ACC112 (cell line): ENCODE data around the gene PAXX.

Source experiments
- H2AFZ ChIP-seq: fragments of 200-600 bp; sonication (generic); one replicate; pipeline ENCODE4 v1.6.0; 2017; ENCODE audit warnings: antibody characterized with exemption, low read length; ENCODE audit not compliant: unreplicated experiment
- H3K27ac ChIP-seq: fragments of 200-600 bp; sonication (generic); 2 replicates; pipeline ENCODE4 v1.5.1; 2014; ENCODE audit warnings: low read depth, mild to moderate bottlenecking, antibody characterized with exemption, low read length, moderate library complexity
- H3K27me3 ChIP-seq: fragments of 200-600 bp; sonication (generic); 2 replicates; pipeline ENCODE4 v1.6.1; 2014; ENCODE audit warnings: mild to moderate bottlenecking, antibody characterized with exemption, low read length, moderate library complexity, mixed read lengths; ENCODE audit not compliant: insufficient read depth
- H3K36me3 ChIP-seq: fragments of 200-600 bp; sonication (generic); 2 replicates; pipeline ENCODE4 v1.6.1; 2016; ENCODE audit warnings: mild to moderate bottlenecking, antibody characterized with exemption, low read length, moderate library complexity, mixed read lengths; ENCODE audit not compliant: insufficient read depth
- H3K4me1 ChIP-seq: fragments of 200-600 bp; sonication (generic); one replicate; pipeline ENCODE4 v1.6.1; 2016; ENCODE audit warnings: low read length, mixed read lengths; ENCODE audit not compliant: insufficient read depth, unreplicated experiment, control insufficient read depth
- H3K4me3 ChIP-seq: fragments of 200-600 bp; sonication (generic); 2 replicates; pipeline ENCODE4 v1.5.1; 2014; ENCODE audit warnings: mild to moderate bottlenecking, low read depth, low read length
- H3K79me2 ChIP-seq: fragments of 200-600 bp; sonication (generic); one replicate; pipeline ENCODE4 v1.6.0; 2016; ENCODE audit warnings: low read length; ENCODE audit not compliant: control insufficient read depth, unreplicated experiment, insufficient read depth

PAXX gene

DNA sequence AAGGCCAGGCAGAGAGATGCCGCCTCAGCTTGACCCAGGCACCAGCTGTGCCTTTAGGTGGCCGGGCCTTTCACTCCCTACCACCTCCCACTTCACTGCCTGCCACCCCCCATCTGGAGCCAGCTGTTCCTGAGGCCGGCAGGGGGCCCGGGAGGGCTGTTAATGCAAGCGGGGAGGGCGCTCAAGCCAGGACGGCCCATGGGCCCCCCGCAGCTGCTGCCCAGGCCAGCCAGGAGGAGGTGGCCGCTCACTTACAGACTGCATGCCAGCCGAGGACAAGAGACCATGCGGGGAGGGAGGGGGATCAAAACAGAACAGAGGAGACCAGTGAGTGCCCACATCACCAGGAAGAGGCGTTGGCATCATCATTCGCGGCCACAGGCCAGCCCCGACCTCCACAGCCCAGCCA, 31.4 kb downstream of the PAXX start:
- Histone ChIP-seq H3K4me1 (peaks cover 8% of the 10 kb centered on the region), H3K27ac (no peak overlapping the region), H3K4me3 (no peak overlapping the region), H3K36me3 (no peaks in the 10 kb centered on the region; the same call in 1 of the 2 replicates), H3K27me3 (no peaks in the 10 kb centered on the region), H2AFZ (no peak overlapping the region), H3K79me2 (no peaks in the 10 kb centered on the region)

DNA sequence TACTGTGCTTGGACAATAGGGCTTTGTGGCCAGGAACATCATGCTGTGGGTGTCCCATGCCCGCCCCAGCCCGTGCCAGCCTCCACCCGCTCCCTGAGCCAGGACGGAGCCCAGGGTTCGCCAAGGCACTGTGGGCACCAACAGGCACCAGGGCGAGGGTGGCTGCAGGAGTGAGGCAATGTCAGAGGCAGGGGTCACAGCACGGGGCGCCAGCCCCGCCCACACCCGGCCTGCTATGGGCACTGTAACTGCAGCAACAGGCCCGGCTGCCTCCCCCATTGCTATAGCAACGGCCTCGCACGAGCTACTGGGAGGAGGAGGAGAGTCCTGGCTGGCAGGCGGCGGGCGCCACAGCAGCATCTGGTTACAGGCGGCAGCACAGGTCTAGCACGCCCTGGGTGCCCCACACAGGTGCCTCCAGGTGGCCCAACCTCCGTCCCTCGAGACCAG, 33.3 kb downstream of the PAXX start:
- Histone ChIP-seq H3K27ac (no peak overlapping the region), H2AFZ (no peak overlapping the region), H3K36me3 (no peaks in the 10 kb centered on the region; the same call in 1 of the 2 replicates), H3K79me2 (no peaks in the 10 kb centered on the region), H3K4me3 (no peak overlapping the region), H3K27me3 (no peaks in the 10 kb centered on the region), H3K4me1 (peaks cover 8% of the 10 kb centered on the region)

DNA sequence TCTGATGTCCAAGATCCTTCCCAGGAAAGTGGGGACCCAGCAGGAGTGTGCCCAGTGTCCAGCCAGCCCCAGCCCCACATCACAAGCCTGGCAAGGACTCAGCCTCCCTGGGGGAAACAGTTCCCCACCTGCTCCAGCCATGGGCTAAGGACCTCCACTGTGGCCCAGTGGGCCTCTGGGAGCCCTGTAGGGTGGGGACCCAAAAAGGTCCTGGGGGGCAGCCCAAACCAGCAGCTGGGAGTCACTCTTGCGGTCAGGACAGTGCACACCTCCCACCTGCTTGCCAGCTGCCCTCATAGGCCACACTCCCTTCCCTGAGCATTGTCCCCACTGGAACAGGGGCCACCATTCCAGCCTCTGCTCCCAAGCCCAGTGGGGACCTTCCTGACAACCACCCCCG, 34.2 kb downstream of the PAXX start:
- H3K27me3 ChIP-seq = no peaks in the 10 kb centered on the region
- H3K4me3 ChIP-seq = no peak overlapping the region
- no peaks in the 10 kb centered on the region; the same call in 1 of the 2 replicates for H3K36me3 ChIP-seq
- no peaks in the 10 kb centered on the region for H3K79me2 ChIP-seq
- no peak overlapping the region for H2AFZ ChIP-seq
- H3K27ac ChIP-seq = no peak overlapping the region
- peaks cover 8% of the 10 kb centered on the region for H3K4me1 ChIP-seq

DNA sequence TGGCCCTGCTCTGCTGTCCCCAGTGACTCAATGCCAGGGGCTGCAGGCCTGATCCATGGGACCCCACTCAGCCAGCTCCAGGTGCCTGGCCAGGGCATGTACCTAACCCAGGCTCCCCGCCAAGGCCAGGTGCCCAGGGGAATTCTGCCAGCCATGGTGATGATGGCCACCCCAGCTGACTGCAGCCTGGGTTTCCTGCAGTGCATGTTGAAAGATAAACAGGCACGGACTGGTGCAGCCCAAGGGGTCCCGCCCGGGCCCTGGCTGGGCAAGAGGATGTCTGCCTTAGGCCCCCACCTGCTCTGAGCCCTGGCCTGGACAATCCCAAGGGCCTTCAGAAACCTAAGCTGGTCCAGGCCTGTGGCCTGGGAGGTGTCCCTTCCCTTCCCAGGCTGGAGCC, 34.6 kb downstream of the PAXX start:
- peak overlapping the region; percentile 77 for H3K4me3 ChIP-seq
- peaks cover 8% of the 10 kb centered on the region for H3K4me1 ChIP-seq
- no peaks in the 10 kb centered on the region; the same call in 1 of the 2 replicates for H3K36me3 ChIP-seq
- no peak overlapping the region for H3K27ac ChIP-seq
- no peak overlapping the region for H2AFZ ChIP-seq
- H3K79me2 ChIP-seq = no peaks in the 10 kb centered on the region
- no peaks in the 10 kb centered on the region for H3K27me3 ChIP-seq

DNA sequence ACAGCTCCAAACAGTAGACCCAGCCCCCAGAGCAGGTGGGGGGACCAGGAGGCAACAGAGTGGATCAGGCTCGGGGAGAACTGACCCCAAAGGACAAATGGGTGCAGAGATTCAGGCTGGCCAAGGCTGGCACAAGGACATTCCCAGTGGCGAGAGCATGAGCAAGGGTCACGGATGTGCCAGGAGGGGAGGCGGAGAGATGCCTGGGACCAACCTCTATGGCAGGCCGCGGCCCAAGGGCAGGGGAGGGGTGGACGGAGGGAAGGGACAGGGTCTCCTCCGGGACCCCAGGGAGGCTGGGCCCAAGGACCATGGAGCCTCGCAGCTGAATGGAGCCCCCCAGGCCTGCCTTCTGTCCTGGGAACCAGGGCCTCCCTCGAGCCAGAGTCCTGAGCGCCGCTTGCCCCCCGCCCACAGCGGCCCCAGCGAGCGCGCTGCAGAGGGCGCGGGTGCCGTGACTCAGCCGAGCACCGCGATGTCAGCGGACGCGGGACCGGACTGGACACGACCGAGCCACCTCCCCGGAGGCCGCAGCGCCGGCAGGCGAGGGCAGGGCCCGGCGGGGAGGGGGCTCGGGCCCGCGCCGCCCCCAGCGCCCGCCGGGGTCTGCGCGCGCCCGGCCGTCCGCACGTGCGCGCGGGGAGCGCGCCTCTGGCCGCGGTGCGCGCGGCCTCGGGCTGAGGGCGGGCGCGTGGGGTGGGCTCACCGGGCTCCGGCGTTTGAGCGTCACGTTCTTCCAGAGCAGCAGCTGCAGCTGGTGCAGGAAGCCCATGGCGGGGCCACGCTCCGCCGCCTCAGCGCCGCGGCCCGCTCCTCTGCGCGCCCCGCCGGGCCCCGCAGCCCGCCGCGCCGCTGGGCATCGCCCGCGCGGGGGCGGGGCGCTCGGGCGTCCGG, 35.4 kb downstream of the PAXX start, which contains the start of gene ABCA2:
ABCA2 (minus strand) TSS at position 869 of the 894 bp plus-strand sequence; CDS start at position 772, 97 bp downstream.
- Histone ChIP-seq H3K27me3 (no peaks in the 10 kb centered on the region), H3K4me1 (peaks cover 8% of the 10 kb centered on the region), H2AFZ (peak within 1 kb of the TSS; percentile 78)

DNA sequence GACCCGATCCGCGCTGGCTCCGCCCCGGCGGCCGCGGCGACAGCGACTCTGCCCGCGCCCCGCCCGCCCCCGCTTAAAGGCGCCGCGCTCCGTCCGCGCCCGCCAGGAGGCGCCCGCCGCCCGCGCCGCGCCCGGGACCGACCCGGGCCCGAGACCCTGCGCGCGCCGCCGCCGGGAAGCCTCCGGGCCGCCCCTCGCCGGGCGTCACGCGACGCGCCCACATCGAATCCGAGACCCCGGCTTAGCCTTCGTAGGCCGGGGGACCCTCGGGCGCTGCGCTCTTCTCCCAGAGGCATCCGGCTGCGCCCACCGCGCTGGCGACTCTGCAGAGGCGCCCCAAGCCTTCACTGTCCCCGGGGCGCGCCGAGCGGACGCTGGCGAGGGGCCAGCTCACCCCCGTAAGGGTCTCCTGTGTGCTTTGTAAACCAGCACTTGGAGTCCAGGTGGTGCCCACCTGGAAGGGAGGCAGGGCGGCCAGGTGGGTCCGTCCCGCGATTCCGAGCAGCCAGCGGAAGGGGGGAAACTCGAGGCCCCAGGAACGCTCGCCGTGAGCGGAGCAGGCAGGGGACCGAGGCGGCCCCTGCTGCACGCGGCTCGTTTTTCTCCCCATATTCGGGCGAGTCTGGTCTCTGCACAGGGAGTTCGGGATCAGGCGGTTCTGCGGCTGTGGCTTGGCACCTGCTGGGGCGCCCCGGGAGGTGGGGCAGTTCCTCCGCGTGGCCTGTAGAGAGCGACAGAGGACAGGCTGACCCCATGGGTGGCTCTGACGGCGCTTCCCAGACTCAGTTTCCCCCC, 36.2 kb downstream of the PAXX start:
- Histone ChIP-seq H3K27ac (no peak overlapping the region), H3K4me1 (peaks cover 8% of the 10 kb centered on the region)

More for the DNA sequence above, 35.4 kb downstream of the PAXX start, which contains the start of gene ABCA2:
- Histone ChIP-seq H3K79me2 (no peaks in the 10 kb centered on the region), H3K4me3 (peak within 1 kb of the TSS; percentile 77), H3K36me3 (no peaks in the 10 kb centered on the region), H3K27ac (no peak within 1 kb of the TSS)

DNA sequence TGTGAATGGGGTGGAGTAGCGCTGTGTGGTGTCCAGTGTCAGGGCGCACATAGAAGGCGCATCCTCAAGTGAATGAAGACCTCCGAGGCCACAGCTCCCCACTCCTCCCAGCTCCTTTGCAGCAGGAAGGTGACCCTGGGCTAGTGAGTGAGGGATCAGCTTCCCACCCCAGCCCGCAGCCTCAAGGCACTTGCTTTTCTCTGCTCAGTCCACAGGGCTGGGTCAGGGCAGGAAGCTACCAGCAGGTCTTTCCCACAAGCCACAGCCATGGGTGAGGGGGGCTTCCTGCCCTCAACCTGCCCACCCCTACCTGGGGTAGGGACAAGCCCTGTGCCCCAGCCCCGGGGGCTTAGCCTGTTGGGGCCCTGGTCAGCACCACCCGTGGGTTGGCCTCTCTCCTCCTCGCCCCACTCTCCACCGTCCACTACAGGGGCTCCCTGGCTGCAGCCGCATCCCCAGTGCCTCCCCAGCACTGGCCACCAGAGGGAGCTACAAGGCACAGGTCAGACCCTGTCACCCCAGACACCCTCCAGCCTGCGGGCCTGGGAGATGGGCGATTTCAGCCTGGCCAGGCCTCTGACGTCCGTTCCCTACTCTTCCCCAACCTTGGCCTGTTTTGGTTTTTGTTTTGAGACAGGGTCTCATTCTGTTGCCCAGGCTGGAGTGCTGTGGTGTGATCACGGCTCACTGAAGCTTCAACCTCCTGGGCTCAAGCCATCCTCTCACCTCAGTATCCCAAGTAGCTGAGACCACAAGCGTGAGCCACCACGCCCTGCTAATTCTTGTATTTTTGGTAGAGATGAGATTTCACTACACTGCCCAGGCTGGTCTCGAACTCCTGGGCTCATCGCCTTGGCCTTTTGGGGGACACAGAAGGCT, 37.1 kb downstream of the PAXX start:
- H3K4me1 ChIP-seq = peaks cover 8% of the 10 kb centered on the region
- H3K4me3 ChIP-seq = no peak overlapping the region; the same call in 1 of the 2 replicates
- no peaks in the 10 kb centered on the region for H3K79me2 ChIP-seq
- H3K27ac ChIP-seq = no peak overlapping the region
- H3K36me3 ChIP-seq = no peaks in the 10 kb centered on the region
- no peaks in the 10 kb centered on the region for H3K27me3 ChIP-seq
- no peak overlapping the region for H2AFZ ChIP-seq

More for the DNA sequence above, 36.2 kb downstream of the PAXX start:
- Histone ChIP-seq H3K27me3 (no peaks in the 10 kb centered on the region), H3K79me2 (no peaks in the 10 kb centered on the region), H3K4me3 (peak overlapping the region; percentile 77), H2AFZ (peak overlapping the region; percentile 78), H3K36me3 (no peaks in the 10 kb centered on the region)

DNA sequence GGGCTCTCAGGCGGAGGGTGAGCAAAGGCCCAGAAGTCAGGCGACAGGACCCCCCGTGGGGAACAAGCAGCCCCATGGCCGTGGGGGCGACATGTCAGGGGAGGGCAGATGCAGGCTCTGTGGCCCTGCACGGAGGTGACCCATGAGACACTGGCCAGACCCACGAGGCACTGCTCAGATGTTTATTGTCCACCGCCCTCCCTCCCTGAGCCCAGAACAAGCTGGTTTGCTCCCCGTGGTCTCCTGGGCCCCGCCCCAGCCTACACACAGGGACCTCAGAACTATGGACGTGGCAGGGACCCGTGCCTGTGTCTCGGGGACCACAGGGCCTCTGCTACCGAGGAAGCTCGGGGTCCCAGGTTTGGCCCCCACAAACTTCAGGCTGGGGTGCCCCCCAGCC, 37.8 kb downstream of the PAXX start:
- H3K27ac ChIP-seq = no peak overlapping the region
- no peaks in the 10 kb centered on the region for H3K36me3 ChIP-seq
- H3K79me2 ChIP-seq = no peaks in the 10 kb centered on the region
- H3K27me3 ChIP-seq = no peaks in the 10 kb centered on the region
- H3K4me3 ChIP-seq = no peak overlapping the region
- H3K4me1 ChIP-seq = peaks cover 14% of the 10 kb centered on the region
- H2AFZ ChIP-seq = no peak overlapping the region

DNA sequence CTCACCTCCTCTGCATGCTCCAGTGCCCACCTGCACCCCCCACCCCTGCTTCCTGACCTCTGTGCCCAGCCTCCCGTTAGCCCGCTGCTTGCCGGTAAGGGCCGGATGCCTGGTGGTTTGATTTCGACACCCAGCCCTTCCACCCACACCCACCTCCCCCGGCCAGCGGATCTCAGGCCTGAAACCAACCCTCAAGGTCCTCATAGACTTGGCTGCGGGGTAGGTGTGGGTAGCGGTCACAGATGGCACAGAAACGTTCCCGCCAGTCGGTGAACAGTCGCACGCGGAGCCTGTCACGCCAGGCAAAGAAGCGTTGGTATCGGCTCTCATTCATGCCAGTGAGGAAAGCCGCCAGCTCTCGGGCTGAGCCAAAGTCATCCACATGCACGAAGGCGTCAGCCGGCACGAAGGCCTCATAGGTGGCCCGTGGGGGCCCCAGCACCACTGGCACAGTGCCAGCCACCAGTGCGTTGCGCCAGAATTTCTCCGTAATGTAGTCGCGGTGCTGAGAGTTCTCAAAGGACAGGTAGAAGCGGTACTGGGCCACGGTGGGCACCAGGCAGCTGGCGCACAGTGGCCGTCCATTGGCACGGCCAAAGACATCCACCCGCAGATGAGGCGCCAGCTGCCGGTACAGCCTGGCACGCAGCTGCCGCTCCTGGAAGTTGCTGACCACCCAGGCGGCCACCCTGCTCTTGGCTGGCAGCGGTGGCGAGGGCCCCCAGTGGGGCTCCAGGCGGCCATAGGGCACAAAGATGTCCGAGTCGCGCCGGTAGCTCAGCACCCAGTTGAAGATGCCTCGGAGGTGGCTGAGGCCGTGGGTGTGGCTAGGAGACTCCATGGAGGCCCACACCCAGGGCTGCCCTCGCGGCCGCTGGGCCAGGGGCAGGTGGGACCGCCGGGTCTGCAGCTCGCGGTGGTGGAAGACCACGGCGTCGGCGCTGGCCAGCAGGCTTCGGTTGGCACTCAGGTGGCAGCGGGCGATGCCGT, 38.6 kb downstream of the PAXX start:
- Histone ChIP-seq H2AFZ (no peak overlapping the region), H3K79me2 (no peaks in the 10 kb centered on the region), H3K27ac (no peak overlapping the region), H3K36me3 (no peaks in the 10 kb centered on the region), H3K27me3 (no peaks in the 10 kb centered on the region), H3K4me3 (no peak overlapping the region), H3K4me1 (peaks cover 14% of the 10 kb centered on the region)
